Sigmoid colon (tissue), 7 donors: ENCODE data around the gene CARD19. TPM values are rescaled to one million over a fixed set of nuclear protein-coding genes. Genes with fewer than 3 reads are reported as not detected.
A peak's percentile ranks its signal among the peaks of the same experiment; 100 is the strongest.

Experiments
- DNase-seq: peaks from one replicate; pipeline ENCODE4 v3.0.0-alpha.2; 2019
- H3K27ac ChIP-seq, 4 donors: fragments of 200-600 bp; sonication (generic); one replicate each; pipeline ENCODE4 v1.5.1; 2016 to 2019; ENCODE audit warnings: mild to moderate bottlenecking in 1 of 4
- H3K27me3 ChIP-seq, 3 donors: fragments of 200-600 bp; sonication (generic); one replicate each; pipeline ENCODE4 v1.5.1; 2019; ENCODE audit warnings: mild to moderate bottlenecking in 1 of 3
- H3K36me3 ChIP-seq, 4 donors: fragments of 200-600 bp; sonication (generic); one replicate each; pipeline ENCODE4 v1.5.1; 2016 to 2019
- H3K4me1 ChIP-seq, 4 donors: fragments of 200-600 bp; sonication (generic); one replicate each; pipeline ENCODE4 v1.5.1; 2017 to 2019
- H3K4me3 ChIP-seq, 4 donors: fragments of 200-600 bp; sonication (generic); one replicate each; pipeline ENCODE4 v1.5.1; 2017 to 2019; ENCODE audit warnings: mild to moderate bottlenecking in 2 of 4, moderate library complexity in 1 of 4
- H3K9me3 ChIP-seq, 4 donors: fragments of 200-600 bp in 3 of 4; sonication (generic) in 3 of 4; one replicate each; pipeline versions ENCODE4 v1.5.1 to v1.6.1; 2013 to 2019
- CTCF ChIP-seq, 4 experiments: fragments of 450-650 bp in 3 of 4; fragments of 200-600 bp in 1 of 4; IDR thresholded peaks; one replicate each; pipeline ENCODE4 v1.5.1; 2016 to 2019; ENCODE audit warnings: antibody characterized with exemption in 4 of 4, mild to moderate bottlenecking in 3 of 4, moderate library complexity in 2 of 4
- EP300 ChIP-seq, 4 donors: sonication (generic); formaldehyde crosslinking; IDR thresholded peaks; one replicate each; pipeline ENCODE4 v1.6.1; 2017; ENCODE audit warnings: antibody characterized with exemption in 4 of 4
- POLR2A ChIP-seq, 2 donors: fragments of 450-650 bp; IDR thresholded peaks; one replicate each; pipeline ENCODE4 v1.6.1; 2016; ENCODE audit warnings: antibody characterized with exemption in 2 of 2, mild to moderate bottlenecking in 2 of 2, moderate library complexity in 2 of 2
- POLR2AphosphoS5 ChIP-seq, 4 donors: sonication (generic); formaldehyde crosslinking; IDR thresholded peaks; one replicate each; pipeline ENCODE4 v1.6.1; 2017; ENCODE audit warnings: antibody characterized with exemption in 4 of 4
- WGBS, 2 donors: extraction: QIAGEN DNeasy Blood & Tissue Kit; methylation state at CpG; one replicate each; pipeline ENCODE4 v1.1.7; 2013; 5-methylcytosine and 5-hydroxymethylcytosine counted together
- intact Hi-C: fragments of 100-400 bp; cut with DNase I; formaldehyde crosslinking; loops from one replicate; pipeline ENCODE4 v1.15.1; 2023
- polyA plus RNA-seq, 3 donors: library from polyadenylated mRNA; stranded (reverse); fragments of 200-250 nt; gene quantifications; one replicate each; pipeline ENCODE4 v1.2.3, GENCODE V29; 2013
- total RNA-seq, 4 donors: library from RNA; depleted of rRNA; stranded (reverse); fragments of >200 nt; gene quantifications; one replicate each; pipeline ENCODE4 v1.1.0, GENCODE V29; 2016
- donor health status: healthy with polysubstance abuse.
- donor health status: Bipolar disorder and iron deficiency.
- donor health status: healthy.

Gene CARD19
- total and polyA plus RNA-seq, 7 donors, result 51.2 to 88.4 (median 82.3) TPM

GRCh38 chr9:93059715-93060578 is 36.1 kb upstream of the CARD19 start:
- no peak for DNase-seq
- 59 to 78% methylated on average over 7 of the region's 7 CpGs for WGBS, 2 donors
- H3K9me3 ChIP-seq, result no peaks in the 10 kb centered on the region
- H3K36me3 ChIP-seq, result no peaks in the 10 kb centered on the region
- TF ChIP-seq POLR2AphosphoS5 (IDR thresholded peaks at IDR 0.05), result no peak
- intact Hi-C loops, result no loop called here
- no peak overlapping the region for H3K4me3 ChIP-seq
- peaks cover 0 to 36% (median 23%) of the 10 kb centered on the region in 4 donors for H3K4me1 ChIP-seq
- H3K27me3 ChIP-seq, result no peaks in the 10 kb centered on the region
- H3K27ac ChIP-seq, result peak overlapping the region in 1 of 4 donors; percentile 12

GRCh38 chr9:93060746-93061259 is 35.2 kb upstream of the CARD19 start:
- Histone ChIP-seq H3K27me3 (no peaks in the 10 kb centered on the region), H3K36me3 (no peaks in the 10 kb centered on the region), H3K27ac (no peak overlapping the region), H3K4me3 (no peak overlapping the region), H3K4me1 (peaks cover 0 to 36% (median 23%) of the 10 kb centered on the region in 4 donors), H3K9me3 (no peaks in the 10 kb centered on the region)
- TF ChIP-seq EP300 (IDR thresholded peaks at IDR 0.05), result no peak
- TF ChIP-seq POLR2AphosphoS5 (IDR thresholded peaks at IDR 0.05), result no peak
- no peak for TF ChIP-seq CTCF (IDR thresholded peaks at IDR 0.05)
- TF ChIP-seq POLR2A (IDR thresholded peaks at IDR 0.05), result no peak
- WGBS, 2 donors, result 61 to 63% methylated on average over 8 of the region's 8 CpGs
- intact Hi-C loops, result no loop called here
- no peak for DNase-seq

- TF ChIP-seq POLR2AphosphoS5 (IDR thresholded peaks at IDR 0.05), result no peak
- no peak for TF ChIP-seq POLR2A (IDR thresholded peaks at IDR 0.05)
- TF ChIP-seq CTCF (IDR thresholded peaks at IDR 0.05), result no peak
- no peak for TF ChIP-seq EP300 (IDR thresholded peaks at IDR 0.05)
- 62 to 84% methylated on average over 4 of the region's 4 CpGs for WGBS, 2 donors
- H3K27ac ChIP-seq, result no peak overlapping the region
- H3K9me3 ChIP-seq, result no peaks in the 10 kb centered on the region
- H3K4me3 ChIP-seq, result no peak overlapping the region
- no peaks in the 10 kb centered on the region for H3K27me3 ChIP-seq
- no peak for DNase-seq
- H3K36me3 ChIP-seq, result no peaks in the 10 kb centered on the region
- peaks cover 0 to 36% (median 23%) of the 10 kb centered on the region in 4 donors for H3K4me1 ChIP-seq
- intact Hi-C loops, result no loop called here
Observed at GRCh38 chr9:93061260-93061751, 34.7 kb upstream of the CARD19 start.

GRCh38 chr9:93061791-93062763 is 33.9 kb upstream of the CARD19 start:
- Histone ChIP-seq H3K9me3 (no peaks in the 10 kb centered on the region), H3K27me3 (no peaks in the 10 kb centered on the region), H3K4me3 (no peak overlapping the region), H3K4me1 (peaks cover 0 to 36% (median 23%) of the 10 kb centered on the region in 4 donors), H3K27ac (no peak overlapping the region), H3K36me3 (no peaks in the 10 kb centered on the region)
- DNase-seq, result no peak
- 23 to 44% methylated on average over 19 of the region's 19 CpGs for WGBS, 2 donors
- no peak for TF ChIP-seq CTCF (IDR thresholded peaks at IDR 0.05)
- no peak for TF ChIP-seq POLR2A (IDR thresholded peaks at IDR 0.05)
- intact Hi-C loops, result no loop called here
